PC-3 (cell line): Measurements from ENCODE around the gene SLC39A10. TPM values are rescaled to one million over a fixed set of nuclear protein-coding genes. Genes with fewer than 3 reads are reported as not detected.

Experiments
- ATAC-seq: fragments of 200-7000 bp; cut with Tn5 transposase; 2 replicates; pipeline ENCODE4 v1.9.1; 2020; ENCODE audit warnings: mild to moderate bottlenecking, moderate library complexity
- BruUV-seq: library from RNA; stranded (reverse); fragments of 400-500 nt; replicated peaks from 2 replicates; lab custom pipeline; 2021; lab: Mats Ljungman, UMichigan
- CTCF ChIA-PET: fragments of 300-600 bp; sonication (Branson Sonifier 250); formaldehyde crosslinking; loops from one replicate; lab custom pipeline; 2022; ENCODE audit warnings: antibody characterized with exemption; lab: Charles Lee
- POLR2A ChIA-PET: fragments of 300-600 bp; sonication (Branson Sonifier 250); formaldehyde crosslinking; loops from one replicate; lab custom pipeline; 2022; ENCODE audit warnings: antibody characterized with exemption; ENCODE audit not compliant: unreplicated experiment; lab: Charles Lee
- DNase-seq: peaks from one replicate; pipeline ENCODE4 v3.0.0-alpha.2; 2015
- H2AFZ ChIP-seq: fragments of 300-600 bp; sonication (generic); 2 replicates; pipeline ENCODE4 v1.6.0; 2016; ENCODE audit warnings: antibody characterized with exemption, low read length
- H3F3A ChIP-seq: fragments of 300-600 bp; sonication (generic); one replicate; pipeline ENCODE4 v1.6.0; 2017; ENCODE audit warnings: antibody characterized with exemption, low read length, control low read depth, mild to moderate bottlenecking; ENCODE audit not compliant: unreplicated experiment
- H3K27ac ChIP-seq: fragments of 300-600 bp; sonication (generic); 2 replicates; pipeline ENCODE4 v1.5.1; 2016; ENCODE audit warnings: mild to moderate bottlenecking, low read length
- H3K27me3 ChIP-seq: fragments of 300-600 bp; sonication (generic); 2 replicates; pipeline ENCODE4 v1.6.1; 2016; ENCODE audit warnings: low read length, mixed read lengths
- H3K36me3 ChIP-seq: fragments of 300-600 bp; sonication (generic); 2 replicates; pipeline ENCODE4 v1.6.1; 2016; ENCODE audit warnings: low read depth, mixed run types, low read length, mixed read lengths
- H3K4me1 ChIP-seq: fragments of 300-600 bp; sonication (generic); 2 replicates; pipeline ENCODE4 v1.5.1; 2016; ENCODE audit warnings: low read length; ENCODE audit not compliant: insufficient read depth
- H3K4me2 ChIP-seq: fragments of 300-600 bp; sonication (generic); 2 replicates; pipeline ENCODE4 v1.6.0; 2016; ENCODE audit warnings: low read length
- H3K4me3 ChIP-seq: fragments of 300-600 bp; sonication (generic); 2 replicates; pipeline ENCODE4 v1.5.1; 2016; ENCODE audit warnings: mild to moderate bottlenecking, low read length, mixed read lengths
- H3K79me2 ChIP-seq: fragments of 300-600 bp; sonication (generic); 2 replicates; pipeline ENCODE4 v1.6.1; 2017; ENCODE audit warnings: low read length, mixed read lengths
- H3K9ac ChIP-seq: fragments of 300-600 bp; sonication (generic); 2 replicates; pipeline ENCODE4 v1.6.0; 2016; ENCODE audit warnings: mild to moderate bottlenecking, low read length
- H3K9me2 ChIP-seq: fragments of 300-600 bp; sonication (generic); replicated peaks from 2 replicates; pipeline ENCODE4 v1.6.1; 2016; ENCODE audit warnings: mixed run types, low read length, mixed read lengths
- H3K9me3 ChIP-seq: fragments of 300-600 bp; sonication (generic); 2 replicates; pipeline ENCODE4 v1.6.1; 2016; ENCODE audit warnings: low read length, mixed read lengths
- H4K20me1 ChIP-seq: fragments of 300-600 bp; sonication (generic); 2 replicates; pipeline ENCODE4 v1.6.1; 2016; ENCODE audit warnings: low read length, mixed read lengths
- EZH2 ChIP-seq: fragments of 300-600 bp; sonication (generic); IDR thresholded peaks from one replicate; pipeline ENCODE4 v1.6.1; 2017; ENCODE audit warnings: antibody characterized with exemption, mild to moderate bottlenecking, low read length; ENCODE audit not compliant: unreplicated experiment
- EZH2phosphoT487 ChIP-seq: fragments of 300-600 bp; sonication (generic); IDR thresholded peaks from 2 replicates; pipeline ENCODE4 v1.6.1; 2018; ENCODE audit warnings: mild to moderate bottlenecking, antibody characterized with exemption, low read length, borderline replicate concordance
- intact Hi-C: fragments of 100-400 bp; cut with micrococcal nuclease; formaldehyde crosslinking; loops from 2 replicates; pipeline ENCODE4 v1.9.0; 2023
- total RNA-seq: library from RNA; depleted of rRNA; stranded (reverse); fragments of >200 nt; gene quantifications from 2 replicates; pipeline ENCODE4 v1.2.3, GENCODE V29; 2014
- TF ChIP-seq, protein P1 (sequence below): fragments of 300-600 bp; sonication (generic); conservative IDR thresholded peaks from 2 replicates; pipeline ENCODE4 v1.5.1; 2017; ENCODE audit warnings: antibody characterized with exemption, low read depth, mild to moderate bottlenecking, low read length

The SLC39A10 gene
- total RNA-seq, 1 experiment from 2014 or later: 18.6 TPM

DNA sequence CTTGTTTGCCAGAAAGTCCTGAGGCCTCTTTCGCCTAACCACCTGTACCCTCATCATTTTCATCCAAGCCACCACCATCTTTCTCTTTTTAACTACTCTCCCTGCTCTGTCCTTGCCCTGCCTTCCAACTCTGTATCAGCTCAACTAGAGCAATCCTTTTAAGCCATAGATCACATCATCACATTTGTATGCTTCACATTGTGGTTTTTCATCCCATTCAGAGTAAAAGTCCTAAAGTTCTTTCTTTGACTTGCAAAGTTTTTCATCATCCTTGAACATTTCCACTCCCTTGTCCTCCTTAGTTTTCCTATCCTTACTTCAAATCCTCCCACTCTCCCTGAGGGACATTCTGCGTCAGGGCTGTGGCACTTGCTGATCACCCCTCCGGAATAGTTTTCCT is 73.9 kb downstream of the SLC39A10 start:
- ChIA-PET POLR2A (no interaction called here), CTCF (no interaction called here)
- no TSS peak for BruUV-seq
- TF ChIP-seq EZH2phosphoT487 (no peak), EZH2 (no peak)
- TF ChIP-seq, protein P1, sequence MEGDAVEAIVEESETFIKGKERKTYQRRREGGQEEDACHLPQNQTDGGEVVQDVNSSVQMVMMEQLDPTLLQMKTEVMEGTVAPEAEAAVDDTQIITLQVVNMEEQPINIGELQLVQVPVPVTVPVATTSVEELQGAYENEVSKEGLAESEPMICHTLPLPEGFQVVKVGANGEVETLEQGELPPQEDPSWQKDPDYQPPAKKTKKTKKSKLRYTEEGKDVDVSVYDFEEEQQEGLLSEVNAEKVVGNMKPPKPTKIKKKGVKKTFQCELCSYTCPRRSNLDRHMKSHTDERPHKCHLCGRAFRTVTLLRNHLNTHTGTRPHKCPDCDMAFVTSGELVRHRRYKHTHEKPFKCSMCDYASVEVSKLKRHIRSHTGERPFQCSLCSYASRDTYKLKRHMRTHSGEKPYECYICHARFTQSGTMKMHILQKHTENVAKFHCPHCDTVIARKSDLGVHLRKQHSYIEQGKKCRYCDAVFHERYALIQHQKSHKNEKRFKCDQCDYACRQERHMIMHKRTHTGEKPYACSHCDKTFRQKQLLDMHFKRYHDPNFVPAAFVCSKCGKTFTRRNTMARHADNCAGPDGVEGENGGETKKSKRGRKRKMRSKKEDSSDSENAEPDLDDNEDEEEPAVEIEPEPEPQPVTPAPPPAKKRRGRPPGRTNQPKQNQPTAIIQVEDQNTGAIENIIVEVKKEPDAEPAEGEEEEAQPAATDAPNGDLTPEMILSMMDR: no peak
- no peak overlapping the region for H2AFZ ChIP-seq
- no peaks in the 10 kb centered on the region for H4K20me1 ChIP-seq
- intact Hi-C loops: no loop called here
- no peak overlapping the region for H3K4me3 ChIP-seq
- H3K36me3 ChIP-seq: peaks cover 3% of the 10 kb centered on the region; the same call in 1 of the 2 replicates
- H3K9ac ChIP-seq: no peak overlapping the region
- H3K79me2 ChIP-seq: no peaks in the 10 kb centered on the region
- H3K9me2 ChIP-seq: no peaks in the 10 kb centered on the region
- H3K4me2 ChIP-seq: no peak overlapping the region
- no peaks in the 10 kb centered on the region for H3K27me3 ChIP-seq
- H3F3A ChIP-seq: no peaks in the 10 kb centered on the region
- ATAC-seq (no peak), DNase-seq (no peak)
- no peaks in the 10 kb centered on the region for H3K9me3 ChIP-seq
- no peak overlapping the region for H3K27ac ChIP-seq
- peaks cover 18% of the 10 kb centered on the region for H3K4me1 ChIP-seq

GRCh38 chr2:195732574-195732973 is 75.5 kb downstream of the SLC39A10 start:
- no TSS peak for BruUV-seq
- Histone ChIP-seq H3K4me2 (no peak overlapping the region), H3F3A (no peaks in the 10 kb centered on the region)

DNA sequence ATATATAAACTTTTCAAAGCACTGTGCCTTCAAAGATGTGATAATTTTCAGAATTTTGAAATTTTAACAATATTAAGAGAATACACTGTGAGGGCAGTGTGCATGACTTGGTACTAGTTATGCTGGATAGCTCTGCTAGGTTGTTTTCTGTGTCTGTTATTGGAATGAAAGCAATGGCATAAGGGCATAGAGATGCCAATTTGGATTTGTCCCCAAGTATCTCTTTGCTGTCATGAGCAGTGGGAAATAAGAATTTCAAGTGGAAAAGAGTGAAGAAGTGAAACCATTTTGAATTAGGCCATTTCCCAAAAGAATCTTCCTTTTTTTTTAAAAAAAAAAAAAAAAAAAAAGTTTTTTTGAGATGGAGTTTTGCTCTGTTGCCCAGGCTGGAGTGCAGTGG is 76.8 kb downstream of the SLC39A10 start:
- peaks cover 3% of the 10 kb centered on the region; the same call in 1 of the 2 replicates for H3K36me3 ChIP-seq
- intact Hi-C loops: loop anchor here (1.0 to 2.0 kb wide), 2 partner anchors 24 to 69 kb away; no protein-coding TSS in a partner anchor
- H3K9me3 ChIP-seq: no peaks in the 10 kb centered on the region
- TF ChIP-seq, protein P1: no peak
- TF ChIP-seq EZH2 (no peak), EZH2phosphoT487 (no peak)
- H3K27me3 ChIP-seq: no peaks in the 10 kb centered on the region
- no peak overlapping the region for H3K9ac ChIP-seq
- peak overlapping the region; percentile 79 for H3K27ac ChIP-seq
- no peaks in the 10 kb centered on the region for H3F3A ChIP-seq
- H3K4me2 ChIP-seq: no peak overlapping the region
- H3K79me2 ChIP-seq: no peaks in the 10 kb centered on the region
- no peak for ATAC-seq
- ChIA-PET POLR2A (no interaction called here), CTCF (no interaction called here)
- H3K4me3 ChIP-seq: no peak overlapping the region
- no peaks in the 10 kb centered on the region for H3K9me2 ChIP-seq
- H4K20me1 ChIP-seq: no peaks in the 10 kb centered on the region
- H2AFZ ChIP-seq: no peak overlapping the region
- DNase-seq: no peak
- no TSS peak for BruUV-seq
- H3K4me1 ChIP-seq: peaks cover 42% of the 10 kb centered on the region

More at GRCh38 chr2:195732574-195732973, 75.5 kb downstream of the SLC39A10 start:
- CTCF ChIA-PET: no interaction called here
- Histone ChIP-seq H4K20me1 (no peaks in the 10 kb centered on the region), H3K9me2 (no peaks in the 10 kb centered on the region), H3K9ac (no peak overlapping the region), H3K4me1 (peaks cover 33% of the 10 kb centered on the region), H3K36me3 (peaks cover 3% of the 10 kb centered on the region; the same call in 1 of the 2 replicates), H3K4me3 (no peak overlapping the region), H3K79me2 (no peaks in the 10 kb centered on the region), H3K9me3 (no peaks in the 10 kb centered on the region), H2AFZ (no peak overlapping the region), H3K27me3 (no peaks in the 10 kb centered on the region), H3K27ac (no peak overlapping the region)
- no peak for DNase-seq
- ATAC-seq: no peak
- intact Hi-C loops: no loop called here
- TF ChIP-seq, protein P1: no peak
- no peak for TF ChIP-seq EZH2
- no peak for TF ChIP-seq EZH2phosphoT487
- POLR2A ChIA-PET: no interaction called here
